ENCODE results near the gene ZNF846.
A peak's percentile ranks its signal among the peaks of the same experiment; 100 is the strongest.

Gene ZNF846

GRCh38 chr19:9785367-9786331 lies 17.1 kb upstream of the ZNF846 start (continued):
- TF ChIP-seq SCRT1 (tag by site-specific recombination; IDR thresholded peaks at IDR 0.05; ENCODE audit: borderline replicate concordance) (no peak), PRDM6 (tag by site-specific recombination; IDR thresholded peaks at IDR 0.05) (no peak), ZFHX2 (tag by site-specific recombination; conservative IDR thresholded peaks at IDR 0.05) (peak; percentile 36), TRIM28 (IDR thresholded peaks at IDR 0.05; ENCODE audit: borderline replicate concordance, low read length) (no peak), OSR2 (tag by site-specific recombination; IDR thresholded peaks at IDR 0.05) (peak; percentile 37; the same call in 1 of the 2 replicates), RBAK (tag by site-specific recombination; IDR thresholded peaks at IDR 0.05) (no peak), ZIC2 (tag by site-specific recombination; IDR thresholded peaks at IDR 0.05) (peak; percentile 61), INSM2 (tag by site-specific recombination; IDR thresholded peaks at IDR 0.05) (0 out of 2 replicates have a peak, but pooled peaks have one; percentile 34), ZNF138 (tag by site-specific recombination; IDR thresholded peaks at IDR 0.05; ENCODE audit: borderline replicate concordance) (no peak), ZNF184 (tag by site-specific recombination; IDR thresholded peaks at IDR 0.05) (no peak), SP7 (tag by site-specific recombination; IDR thresholded peaks at IDR 0.05) (peak; percentile 57; the same call in 1 of the 2 replicates), REST (tag by site-specific recombination; IDR thresholded peaks at IDR 0.05) (no peak), ZNF621 (tag by site-specific recombination; IDR thresholded peaks at IDR 0.05) (no peak), KLF8 (tag by site-specific recombination; IDR thresholded peaks at IDR 0.05) (peak; percentile 85; the same call in 1 of the 2 replicates), ZNF76 (tag by site-specific recombination; IDR thresholded peaks at IDR 0.05; ENCODE audit: borderline replicate concordance, low read depth) (peak; percentile 49; the same call in 1 of the 2 replicates), ZFP69B (tag by site-specific recombination; IDR thresholded peaks at IDR 0.05) (peak; percentile 53; the same call in 1 of the 2 replicates), ZNF843 (tag by site-specific recombination; IDR thresholded peaks at IDR 0.05) (0 out of 2 replicates have a peak, but pooled peaks have one; percentile 26), ZNF555 (tag by site-specific recombination; conservative IDR thresholded peaks at IDR 0.05) (no peak), ZNF416 (tag by site-specific recombination; IDR thresholded peaks at IDR 0.05) (no peak), ZNF174 (tag by site-specific recombination; IDR thresholded peaks at IDR 0.05) (no peak)
- TF ChIP-seq, protein P1, sequence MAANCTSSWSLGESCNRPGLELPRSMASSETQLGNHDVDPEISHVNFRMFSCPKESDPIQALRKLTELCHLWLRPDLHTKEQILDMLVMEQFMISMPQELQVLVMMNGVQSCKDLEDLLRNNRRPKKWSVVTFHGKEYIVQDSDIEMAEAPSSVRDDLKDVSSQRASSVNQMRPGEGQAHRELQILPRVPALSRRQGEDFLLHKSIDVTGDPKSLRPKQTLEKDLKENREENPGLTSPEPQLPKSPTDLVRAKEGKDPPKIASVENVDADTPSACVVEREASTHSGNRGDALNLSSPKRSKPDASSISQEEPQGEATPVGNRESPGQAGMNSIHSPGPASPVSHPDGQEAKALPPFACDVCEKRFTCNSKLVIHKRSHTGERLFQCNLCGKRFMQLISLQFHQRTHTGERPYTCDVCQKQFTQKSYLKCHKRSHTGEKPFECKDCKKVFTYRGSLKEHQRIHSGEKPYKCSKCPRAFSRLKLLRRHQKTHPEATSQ (tag by site-specific recombination; IDR thresholded peaks at IDR 0.05) = 0 out of 2 replicates have a peak, but pooled peaks have one; percentile 14
- TF ChIP-seq, protein P2, sequence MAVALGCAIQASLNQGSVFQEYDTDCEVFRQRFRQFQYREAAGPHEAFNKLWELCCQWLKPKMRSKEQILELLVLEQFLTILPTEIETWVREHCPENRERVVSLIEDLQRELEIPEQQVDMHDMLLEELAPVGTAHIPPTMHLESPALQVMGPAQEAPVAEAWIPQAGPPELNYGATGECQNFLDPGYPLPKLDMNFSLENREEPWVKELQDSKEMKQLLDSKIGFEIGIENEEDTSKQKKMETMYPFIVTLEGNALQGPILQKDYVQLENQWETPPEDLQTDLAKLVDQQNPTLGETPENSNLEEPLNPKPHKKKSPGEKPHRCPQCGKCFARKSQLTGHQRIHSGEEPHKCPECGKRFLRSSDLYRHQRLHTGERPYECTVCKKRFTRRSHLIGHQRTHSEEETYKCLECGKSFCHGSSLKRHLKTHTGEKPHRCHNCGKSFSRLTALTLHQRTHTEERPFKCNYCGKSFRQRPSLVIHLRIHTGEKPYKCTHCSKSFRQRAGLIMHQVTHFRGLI (tag by site-specific recombination; IDR thresholded peaks at IDR 0.05) = peak; percentile 93
